SHP77 (cell line): Measurements from ENCODE around the gene SLC13A2.
"Not testable (repeated sequence)": the region's sequence is repeated elsewhere in the genome, so short reads cannot be mapped to it uniquely, and the experiment has no call there.

Experiments used
- DNase-seq, 2 experiments: peaks; one replicate each; lab custom pipeline; 2025; lab: John Stamatoyannopoulos, UW

SLC13A2 gene

GRCh38 chr17:28473542-28473941 lies at the start of gene SLC13A2:
Gene SLC13A2 (plus strand): TSS chr17:28473644. CDS start chr17:28473713, 69 bp downstream.
- no peak for DNase-seq

GRCh38 chr17:28425206-28425605 lies 48.2 kb upstream of the SLC13A2 start:
- no peak for DNase-seq

GRCh38 chr17:28426081-28426519 lies 47.3 kb upstream of the SLC13A2 start:
- peak in 1 of 2 experiments; percentile 8 for DNase-seq

GRCh38 chr17:28427371-28427770 lies 46.1 kb upstream of the SLC13A2 start:
- DNase-seq, result no peak

GRCh38 chr17:28427982-28428381 lies 45.5 kb upstream of the SLC13A2 start:
- not testable (repeated sequence) for DNase-seq

GRCh38 chr17:28433721-28434120 lies 39.7 kb upstream of the SLC13A2 start:
- DNase-seq, result no peak

- not testable (repeated sequence) for DNase-seq
Observed at GRCh38 chr17:28434326-28434725, 39.1 kb upstream of the SLC13A2 start.

- DNase-seq, result no peak
Observed at GRCh38 chr17:28443901-28444638, 29.4 kb upstream of the SLC13A2 start.

- no peak for DNase-seq
Observed at GRCh38 chr17:28446716-28447395, 26.6 kb upstream of the SLC13A2 start.

GRCh38 chr17:28447396-28447760 lies 26.1 kb upstream of the SLC13A2 start:
- DNase-seq, result no peak

GRCh38 chr17:28449859-28450258 lies 23.6 kb upstream of the SLC13A2 start:
- DNase-seq, result no peak

- no peak for DNase-seq
Observed at GRCh38 chr17:28457890-28458289, 15.6 kb upstream of the SLC13A2 start.

- not testable (repeated sequence) for DNase-seq
Observed at GRCh38 chr17:28458881-28459280, 14.6 kb upstream of the SLC13A2 start.

GRCh38 chr17:28460901-28461300 lies 12.5 kb upstream of the SLC13A2 start:
- no peak for DNase-seq

GRCh38 chr17:28466001-28466400 lies 7.4 kb upstream of the SLC13A2 start:
- DNase-seq, result no peak

- no peak for DNase-seq
Observed at GRCh38 chr17:28466521-28467048, 6.9 kb upstream of the SLC13A2 start.

GRCh38 chr17:28467456-28468025 lies 5.9 kb upstream of the SLC13A2 start:
- no peak for DNase-seq

- DNase-seq, result not testable (repeated sequence)
Observed at GRCh38 chr17:28468033-28468735, 5.3 kb upstream of the SLC13A2 start.

GRCh38 chr17:28468781-28469180 lies 4.7 kb upstream of the SLC13A2 start:
- no peak for DNase-seq

GRCh38 chr17:28469376-28469775 lies 4.1 kb upstream of the SLC13A2 start:
- DNase-seq, result no peak

- DNase-seq, result no peak
Observed at GRCh38 chr17:28470266-28470913, 3.1 kb upstream of the SLC13A2 start.

GRCh38 chr17:28470914-28471366 lies 2.5 kb upstream of the SLC13A2 start:
- DNase-seq, result no peak
